ENCODE results near the gene PSMA7. TPM values are rescaled to one million over a fixed set of nuclear protein-coding genes. Genes with fewer than 3 reads are reported as not detected.

The PSMA7 gene
- total and polyA plus RNA-seq, 2 of the 8 experiments (the other 6 are each of a cell fraction or from before 2014, with no cell fraction given) = 361 to 648 TPM

DNA sequence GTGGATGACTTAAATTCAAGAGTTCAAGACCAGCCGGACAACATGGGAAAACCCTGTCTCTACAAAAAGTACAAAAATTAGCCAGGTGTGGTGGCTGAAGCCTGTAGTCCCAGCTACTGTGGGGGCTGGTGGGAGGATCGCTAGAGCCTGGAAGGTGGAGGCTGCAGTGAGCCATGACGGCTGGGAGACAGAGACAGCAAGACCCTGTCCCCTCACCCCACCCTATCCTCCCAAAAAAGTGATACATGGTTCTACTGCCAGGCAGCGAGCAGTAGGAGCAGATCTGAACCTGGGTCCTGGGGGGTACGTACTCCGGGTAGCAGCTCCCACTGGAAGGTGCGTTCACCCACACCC, 2.2 kb downstream of the PSMA7 start:
- H4K91ac ChIP-seq (replicated peaks; ENCODE audit: insufficient read length, low read length) = no peak overlapping the region
- H3K4me3 ChIP-seq (ENCODE audit: extremely low read depth in 1 of 4, insufficient read depth in 2 of 4, low read depth in 3 of 4, low read length in 4 of 4) = no peak overlapping the region
- H3K27ac ChIP-seq (ENCODE audit: low read depth, low read length) = no peak overlapping the region
- H4K20me1 ChIP-seq (replicated peaks in 1 of 2; ENCODE audit: control insufficient read depth in 1 of 2, insufficient read depth in 2 of 2, low read length in 2 of 2) = peaks cover 36 to 54% of the 10 kb centered on the region in 2 experiments
- H3K4me2 ChIP-seq (ENCODE audit: insufficient read depth in 1 of 2, low read depth in 2 of 2, low read length in 2 of 2) = peak overlapping the region in 1 of 2 experiments; percentile 68; a peak in 1 of 4 replicates
- no peak overlapping the region for H2AFZ ChIP-seq (ENCODE audit: low read length)
- no peak overlapping the region for H3K23ac ChIP-seq (ENCODE audit: insufficient read length)
- peaks cover 14% of the 10 kb centered on the region for H3K79me1 ChIP-seq (ENCODE audit: low read depth, low read length)
- H3K23me2 ChIP-seq (ENCODE audit: low read depth, low read length) = peaks cover 3% of the 10 kb centered on the region; the same call in 1 of the 2 replicates
- TF ChIP-seq TAF1 (IDR thresholded peaks at IDR 0.05; ENCODE audit: low read depth, low read length) = no peak
- no peak for TF ChIP-seq RNF2 (IDR thresholded peaks at IDR 0.05; ENCODE audit: borderline replicate concordance, low read depth, low read length, missing control alignments, poor library complexity, severe bottlenecking)
- TF ChIP-seq, protein P1, sequence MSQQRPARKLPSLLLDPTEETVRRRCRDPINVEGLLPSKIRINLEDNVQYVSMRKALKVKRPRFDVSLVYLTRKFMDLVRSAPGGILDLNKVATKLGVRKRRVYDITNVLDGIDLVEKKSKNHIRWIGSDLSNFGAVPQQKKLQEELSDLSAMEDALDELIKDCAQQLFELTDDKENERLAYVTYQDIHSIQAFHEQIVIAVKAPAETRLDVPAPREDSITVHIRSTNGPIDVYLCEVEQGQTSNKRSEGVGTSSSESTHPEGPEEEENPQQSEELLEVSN (IDR thresholded peaks at IDR 0.05) = no peak
- no peak for TF ChIP-seq HDAC6 (IDR thresholded peaks at IDR 0.05; ENCODE audit: low read depth, low read length)
- TF ChIP-seq NRF1 (IDR thresholded peaks at IDR 0.05; ENCODE audit: low read depth, low read length) = no peak
- TF ChIP-seq GTF2F1 (IDR thresholded peaks at IDR 0.05; ENCODE audit: borderline replicate concordance, low read depth, low read length) = no peak
- no peak for TF ChIP-seq GABPA (IDR thresholded peaks at IDR 0.05; ENCODE audit: borderline replicate concordance, insufficient read depth, low read length)
- no peak for TF ChIP-seq YY1 (IDR thresholded peaks at IDR 0.05; ENCODE audit: low read depth, low read length)
- no peak for DNase-seq (ENCODE audit: low read depth in 1 of 2, low spot score in 2 of 2)
- no peak overlapping the region for H4K5ac ChIP-seq (ENCODE audit: insufficient read length, low read depth, low read length)
- H3K27me3 ChIP-seq (replicated peaks in 1 of 4; ENCODE audit: control insufficient read depth in 3 of 4, extremely low read depth in 1 of 4, insufficient read depth in 3 of 4, low read length in 3 of 4) = no peaks in the 10 kb centered on the region
- no peak overlapping the region for H4K8ac ChIP-seq (ENCODE audit: extremely low read depth, insufficient read depth, low read length)
- H2BK15ac ChIP-seq (ENCODE audit: low read length) = no peak overlapping the region
- H3K14ac ChIP-seq (ENCODE audit: insufficient read length) = no peak overlapping the region
- H2BK12ac ChIP-seq (ENCODE audit: low read depth, low read length) = no peak overlapping the region
- peaks cover 0 to 12% (median 4%) of the 10 kb centered on the region in 4 experiments; a peak in 5 of 7 replicates for H3K4me1 ChIP-seq (replicated peaks in 1 of 4; ENCODE audit: control insufficient read depth in 3 of 4, insufficient read depth in 4 of 4, low read length in 3 of 4)
- no peak overlapping the region for H3K18ac ChIP-seq (ENCODE audit: extremely low read depth, low read length)
- H2BK120ac ChIP-seq (replicated peaks; ENCODE audit: low read depth, low read length) = no peak overlapping the region
- H3K36me3 ChIP-seq (ENCODE audit: control insufficient read depth in 2 of 4, insufficient read depth in 4 of 4, low read length in 3 of 4) = peaks cover 30 to 49% (median 41%) of the 10 kb centered on the region in 4 experiments
- H2BK5ac ChIP-seq (ENCODE audit: low read depth, low read length) = no peak overlapping the region
- no peak overlapping the region for H3K9ac ChIP-seq (replicated peaks in 1 of 4; ENCODE audit: extremely low read depth in 1 of 4, low read depth in 3 of 4, low read length in 3 of 4)
- H3K79me2 ChIP-seq (ENCODE audit: control insufficient read depth in 1 of 2, insufficient read depth in 2 of 2, low read length in 2 of 2) = peaks cover 35 to 60% of the 10 kb centered on the region in 2 experiments
- H3K9me3 ChIP-seq (ENCODE audit: insufficient read depth in 2 of 2, low read depth in 1 of 2, low read length in 1 of 2) = no peaks in the 10 kb centered on the region
- no peak overlapping the region for H2AK5ac ChIP-seq (ENCODE audit: low read depth, low read length)
- no peak overlapping the region for H3K56ac ChIP-seq (replicated peaks; ENCODE audit: insufficient read length, low read depth, low read length)
- ChIA-PET POLR2A (ENCODE audit: partially characterized antibody) (interaction anchor here (1.1 to 5.6 kb wide), 10 partner anchors 8 to 135 kb away, joined by 3 to 62 read pairs (median 6); partner anchors contain the start of genes LSM14B and MTG2), CTCF (ENCODE audit: partially characterized antibody) (interaction anchor here (0.9 to 2.1 kb wide), 8 partner anchors 11 to 168 kb away, joined by 3 to 11 read pairs (median 5); no protein-coding TSS in a partner anchor)
- 90% methylated on average over 7 of the region's 7 CpGs; no CpG with 5 or more reads in 1 of the 2 experiments for WGBS, 2 experiments (ENCODE audit: extremely low coverage in 1 of 2, insufficient coverage in 1 of 2, insufficient read length in 1 of 2, insufficient replicate concordance in 2 of 2, low coverage in 1 of 2, low lambda C conversion rate in 2 of 2, missing lambda C conversion rate in 1 of 2)
- H3K4ac ChIP-seq (replicated peaks; ENCODE audit: insufficient read length, low read depth, low read length) = no peak overlapping the region
- H2BK20ac ChIP-seq (ENCODE audit: low read length) = no peak overlapping the region
- FAIRE-seq = no peak
